HEK293 (cell line): ENCODE data around the gene KCNT1.

ENCODE experiments used
- ZNF302 ChIP-seq: fragments of 450-650 bp; formaldehyde crosslinking; IDR thresholded peaks from 2 replicates; pipeline ENCODE4 v1.5.1; 2016; ENCODE audit warnings: missing biosample characterization, missing genetic modification characterization, low read depth
- TF ChIP-seq, protein P1 (sequence below): fragments of 450-650 bp; formaldehyde crosslinking; IDR thresholded peaks from 2 replicates; pipeline ENCODE4 v1.5.1; 2016; ENCODE audit warnings: missing biosample characterization, missing genetic modification characterization
- TF ChIP-seq, protein P2 (sequence below): fragments of 450-650 bp; formaldehyde crosslinking; IDR thresholded peaks from 2 replicates; pipeline ENCODE4 v1.5.1; 2016; ENCODE audit warnings: missing biosample characterization, missing genetic modification characterization
- TF ChIP-seq, protein P3 (sequence below): sonication (generic); formaldehyde crosslinking; IDR thresholded peaks from 2 replicates; pipeline ENCODE4 v1.8.1; 2022; ENCODE audit warnings: mild to moderate bottlenecking, moderate library complexity, missing genetic modification reagents
- TF ChIP-seq, protein P4 (sequence below): fragments of 450-650 bp; IDR thresholded peaks from 2 replicates; pipeline ENCODE4 v1.5.1; 2018; ENCODE audit warnings: missing biosample characterization, mild to moderate bottlenecking, missing genetic modification characterization

DNA sequence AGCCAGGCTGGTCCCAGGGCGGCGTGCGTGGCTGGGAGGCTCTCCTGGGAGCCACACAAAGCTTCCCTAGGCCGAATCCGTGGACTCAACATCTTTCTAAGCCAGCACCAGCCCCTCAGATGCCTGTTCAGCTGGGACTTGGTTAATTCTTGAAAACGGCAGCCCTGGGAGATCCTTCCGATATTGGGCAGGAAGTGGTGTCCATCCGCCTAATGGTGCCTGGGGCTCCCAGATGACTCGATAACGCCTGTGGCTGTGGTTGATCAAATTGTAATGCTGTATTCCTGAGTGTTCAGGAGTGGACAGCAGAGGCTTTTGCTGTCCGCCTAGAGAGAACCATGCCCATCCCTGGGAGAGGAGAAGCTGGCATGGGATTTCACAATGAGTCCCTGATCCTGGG, 14.1 kb downstream of the KCNT1 start:
- TF ChIP-seq, protein P1, sequence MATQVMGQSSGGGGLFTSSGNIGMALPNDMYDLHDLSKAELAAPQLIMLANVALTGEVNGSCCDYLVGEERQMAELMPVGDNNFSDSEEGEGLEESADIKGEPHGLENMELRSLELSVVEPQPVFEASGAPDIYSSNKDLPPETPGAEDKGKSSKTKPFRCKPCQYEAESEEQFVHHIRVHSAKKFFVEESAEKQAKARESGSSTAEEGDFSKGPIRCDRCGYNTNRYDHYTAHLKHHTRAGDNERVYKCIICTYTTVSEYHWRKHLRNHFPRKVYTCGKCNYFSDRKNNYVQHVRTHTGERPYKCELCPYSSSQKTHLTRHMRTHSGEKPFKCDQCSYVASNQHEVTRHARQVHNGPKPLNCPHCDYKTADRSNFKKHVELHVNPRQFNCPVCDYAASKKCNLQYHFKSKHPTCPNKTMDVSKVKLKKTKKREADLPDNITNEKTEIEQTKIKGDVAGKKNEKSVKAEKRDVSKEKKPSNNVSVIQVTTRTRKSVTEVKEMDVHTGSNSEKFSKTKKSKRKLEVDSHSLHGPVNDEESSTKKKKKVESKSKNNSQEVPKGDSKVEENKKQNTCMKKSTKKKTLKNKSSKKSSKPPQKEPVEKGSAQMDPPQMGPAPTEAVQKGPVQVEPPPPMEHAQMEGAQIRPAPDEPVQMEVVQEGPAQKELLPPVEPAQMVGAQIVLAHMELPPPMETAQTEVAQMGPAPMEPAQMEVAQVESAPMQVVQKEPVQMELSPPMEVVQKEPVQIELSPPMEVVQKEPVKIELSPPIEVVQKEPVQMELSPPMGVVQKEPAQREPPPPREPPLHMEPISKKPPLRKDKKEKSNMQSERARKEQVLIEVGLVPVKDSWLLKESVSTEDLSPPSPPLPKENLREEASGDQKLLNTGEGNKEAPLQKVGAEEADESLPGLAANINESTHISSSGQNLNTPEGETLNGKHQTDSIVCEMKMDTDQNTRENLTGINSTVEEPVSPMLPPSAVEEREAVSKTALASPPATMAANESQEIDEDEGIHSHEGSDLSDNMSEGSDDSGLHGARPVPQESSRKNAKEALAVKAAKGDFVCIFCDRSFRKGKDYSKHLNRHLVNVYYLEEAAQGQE (tag by site-specific recombination): no peak
- TF ChIP-seq, protein P2, sequence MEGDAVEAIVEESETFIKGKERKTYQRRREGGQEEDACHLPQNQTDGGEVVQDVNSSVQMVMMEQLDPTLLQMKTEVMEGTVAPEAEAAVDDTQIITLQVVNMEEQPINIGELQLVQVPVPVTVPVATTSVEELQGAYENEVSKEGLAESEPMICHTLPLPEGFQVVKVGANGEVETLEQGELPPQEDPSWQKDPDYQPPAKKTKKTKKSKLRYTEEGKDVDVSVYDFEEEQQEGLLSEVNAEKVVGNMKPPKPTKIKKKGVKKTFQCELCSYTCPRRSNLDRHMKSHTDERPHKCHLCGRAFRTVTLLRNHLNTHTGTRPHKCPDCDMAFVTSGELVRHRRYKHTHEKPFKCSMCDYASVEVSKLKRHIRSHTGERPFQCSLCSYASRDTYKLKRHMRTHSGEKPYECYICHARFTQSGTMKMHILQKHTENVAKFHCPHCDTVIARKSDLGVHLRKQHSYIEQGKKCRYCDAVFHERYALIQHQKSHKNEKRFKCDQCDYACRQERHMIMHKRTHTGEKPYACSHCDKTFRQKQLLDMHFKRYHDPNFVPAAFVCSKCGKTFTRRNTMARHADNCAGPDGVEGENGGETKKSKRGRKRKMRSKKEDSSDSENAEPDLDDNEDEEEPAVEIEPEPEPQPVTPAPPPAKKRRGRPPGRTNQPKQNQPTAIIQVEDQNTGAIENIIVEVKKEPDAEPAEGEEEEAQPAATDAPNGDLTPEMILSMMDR (tag by site-specific recombination): no peak
- TF ChIP-seq, protein P3, sequence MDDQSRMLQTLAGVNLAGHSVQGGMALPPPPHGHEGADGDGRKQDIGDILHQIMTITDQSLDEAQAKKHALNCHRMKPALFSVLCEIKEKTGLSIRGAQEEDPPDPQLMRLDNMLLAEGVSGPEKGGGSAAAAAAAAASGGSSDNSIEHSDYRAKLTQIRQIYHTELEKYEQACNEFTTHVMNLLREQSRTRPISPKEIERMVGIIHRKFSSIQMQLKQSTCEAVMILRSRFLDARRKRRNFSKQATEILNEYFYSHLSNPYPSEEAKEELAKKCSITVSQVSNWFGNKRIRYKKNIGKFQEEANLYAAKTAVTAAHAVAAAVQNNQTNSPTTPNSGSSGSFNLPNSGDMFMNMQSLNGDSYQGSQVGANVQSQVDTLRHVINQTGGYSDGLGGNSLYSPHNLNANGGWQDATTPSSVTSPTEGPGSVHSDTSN (CRISPR knock-in tag): no peak
- TF ChIP-seq ZNF302 (tag by site-specific recombination): no peak
- TF ChIP-seq, protein P4, sequence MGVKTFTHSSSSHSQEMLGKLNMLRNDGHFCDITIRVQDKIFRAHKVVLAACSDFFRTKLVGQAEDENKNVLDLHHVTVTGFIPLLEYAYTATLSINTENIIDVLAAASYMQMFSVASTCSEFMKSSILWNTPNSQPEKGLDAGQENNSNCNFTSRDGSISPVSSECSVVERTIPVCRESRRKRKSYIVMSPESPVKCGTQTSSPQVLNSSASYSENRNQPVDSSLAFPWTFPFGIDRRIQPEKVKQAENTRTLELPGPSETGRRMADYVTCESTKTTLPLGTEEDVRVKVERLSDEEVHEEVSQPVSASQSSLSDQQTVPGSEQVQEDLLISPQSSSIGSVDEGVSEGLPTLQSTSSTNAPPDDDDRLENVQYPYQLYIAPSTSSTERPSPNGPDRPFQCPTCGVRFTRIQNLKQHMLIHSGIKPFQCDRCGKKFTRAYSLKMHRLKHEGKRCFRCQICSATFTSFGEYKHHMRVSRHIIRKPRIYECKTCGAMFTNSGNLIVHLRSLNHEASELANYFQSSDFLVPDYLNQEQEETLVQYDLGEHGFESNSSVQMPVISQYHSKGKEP (tag by site-specific recombination): no peak
